ENCODE data around the gene C19orf81.

DNA sequence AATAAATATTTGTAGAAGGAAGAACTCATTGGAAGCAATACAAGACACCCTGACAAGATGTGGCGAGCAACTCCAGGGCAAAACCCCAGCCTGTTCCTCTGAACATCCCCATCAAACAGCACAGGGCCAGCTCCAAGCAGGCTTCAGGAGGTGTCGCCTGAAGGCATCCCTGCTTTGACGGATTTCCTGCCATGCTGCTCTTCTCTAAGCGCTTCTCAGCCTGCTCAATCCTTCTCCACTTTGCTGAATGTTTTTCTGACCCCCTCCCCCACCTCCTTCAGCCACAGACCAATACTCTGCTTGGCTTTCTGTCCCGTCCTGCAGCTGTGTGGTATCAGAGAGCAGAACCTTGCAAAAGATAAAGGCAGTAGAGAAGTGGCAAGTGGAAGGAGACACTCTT is 28.4 kb downstream of the C19orf81 start:
- TF ChIP-seq CTCF (IDR thresholded peaks at IDR 0.05) (no peak), POLR2A (IDR thresholded peaks at IDR 0.05) (no peak), POLR2AphosphoS5 (IDR thresholded peaks at IDR 0.05) (no peak)

All from prostate gland (tissue), 2 donors.